K562 (cell line): ENCODE results near the gene FCSK. TPM values are rescaled to one million over a fixed set of nuclear protein-coding genes. Genes with fewer than 3 reads are reported as not detected.
A peak's percentile ranks its signal among the peaks of the same experiment; 100 is the strongest.

Experiments used
- CTBP1 ChIP-seq: fragments of 450-650 bp; IDR thresholded peaks from 2 replicates; pipeline ENCODE4 v1.6.1; 2016; ENCODE audit warnings: borderline replicate concordance
- DMBX1 ChIP-seq: fragments of 250-450 bp; sonication (Bioruptor Pico); IDR thresholded peaks from 2 replicates; pipeline ENCODE4 v1.8.0; 2022; ENCODE audit warnings: inconsistent platforms, mild to moderate bottlenecking, moderate library complexity, borderline replicate concordance
- E4F1 ChIP-seq: fragments of 250-450 bp; sonication (Bioruptor Pico); IDR thresholded peaks from 2 replicates; pipeline ENCODE4 v1.5.0; 2021; ENCODE audit warnings: mild to moderate bottlenecking, borderline replicate concordance
- EZH2 ChIP-seq: IDR thresholded peaks from 2 replicates; pipeline ENCODE4 v1.6.1; 2012; ENCODE audit warnings: low read depth, mild to moderate bottlenecking, inconsistent platforms, low read length, borderline replicate concordance
- GATAD2B ChIP-seq: fragments of 450-650 bp; IDR thresholded peaks from 2 replicates; pipeline ENCODE4 v1.6.1; 2017; ENCODE audit warnings: mild to moderate bottlenecking, borderline replicate concordance
- ILK ChIP-seq: fragments of 450-650 bp; IDR thresholded peaks from 2 replicates; pipeline ENCODE4 v1.6.1; 2016; ENCODE audit warnings: missing genetic modification characterization, low read depth, mild to moderate bottlenecking, missing compliant biosample characterization, moderate library complexity, borderline replicate concordance
- MAFK ChIP-seq: IDR thresholded peaks from 2 replicates; pipeline ENCODE4 v1.6.1; 2011; ENCODE audit warnings: low read length, improper control_type of control experiment
- NEUROD1 ChIP-seq: fragments of 150-350 bp; IDR thresholded peaks from 2 replicates; pipeline ENCODE4 v1.6.1; 2014; ENCODE audit warnings: borderline replicate concordance, low read length, low read depth; ENCODE audit not compliant: partially characterized antibody
- PHF20 ChIP-seq: fragments of 450-650 bp; IDR thresholded peaks from 2 replicates; pipeline ENCODE4 v1.6.1; 2018; ENCODE audit not compliant: partially characterized antibody
- RBM39 ChIP-seq: fragments of 200-400 bp; formaldehyde crosslinking; optimal IDR thresholded peaks from 2 replicates; pipeline ENCODE3; 2018; ENCODE audit warnings: low read depth, low read length
- RHOXF2B ChIP-seq: fragments of 250-450 bp; sonication (Bioruptor Pico); conservative IDR thresholded peaks from 2 replicates; pipeline ENCODE4 v1.5.1; 2021
- SETDB1 ChIP-seq: IDR thresholded peaks from one replicate; pipeline ENCODE4 v1.6.1; 2012; ENCODE audit warnings: low read length, control low read depth, inconsistent platforms
- SMAD4 ChIP-seq: fragments of 250-450 bp; sonication (Bioruptor Pico); conservative IDR thresholded peaks from 2 replicates; pipeline ENCODE4 v1.8.0; 2021; ENCODE audit warnings: inconsistent platforms, mild to moderate bottlenecking, moderate library complexity
- TAF1 ChIP-seq: IDR thresholded peaks from 2 replicates; pipeline ENCODE4 v1.6.1; 2011; ENCODE audit warnings: mild to moderate bottlenecking, low read length, moderate library complexity; ENCODE audit not compliant: insufficient read depth, control insufficient read depth, severe bottlenecking; ENCODE audit errors: extremely low read depth
- TBL1XR1 ChIP-seq, 2 experiments: IDR thresholded peaks; 2 replicates each; pipeline ENCODE4 v1.6.1; 2012; ENCODE audit warnings: improper control_type of control experiment in 2 of 2, low read length in 2 of 2, mild to moderate bottlenecking in 1 of 2
- TFAP4 ChIP-seq: sonication (generic); formaldehyde crosslinking; IDR thresholded peaks from 2 replicates; pipeline ENCODE4 v1.8.0; 2022; ENCODE audit warnings: missing genetic modification reagents, mild to moderate bottlenecking, moderate library complexity, borderline replicate concordance
- ZNF134 ChIP-seq: fragments of 250-450 bp; sonication (Bioruptor Pico); conservative IDR thresholded peaks from 2 replicates; pipeline ENCODE4 v1.4.0; 2020
- ZNF175 ChIP-seq: fragments of 200-800 bp; sonication (Bioruptor generic); IDR thresholded peaks from 2 replicates; pipeline ENCODE4 v1.6.1; 2016; ENCODE audit warnings: low read depth, mild to moderate bottlenecking, missing genetic modification characterization, missing compliant biosample characterization
- ZNF224 ChIP-seq: sonication (generic); formaldehyde crosslinking; IDR thresholded peaks from 2 replicates; pipeline ENCODE4 v1.8.0; 2022; ENCODE audit warnings: mild to moderate bottlenecking, missing genetic modification reagents
- polyA plus RNA-seq, 8 experiments: library from polyadenylated mRNA; depleted of rRNA in 4 of 8; stranded (reverse) in 5 of 8; unstranded in 3 of 8; fragments of >200 nt; fragmentation: Nextera tagmentation in 2 of 8; fragmentation: Illumina TruSeq in 1 of 8; extraction: Ambion mirVana in 2 of 8; extraction: Trizol in 1 of 8; gene quantifications; 2 replicates each; pipeline versions ENCODE4 v1.2.1 to v1.2.3, GENCODE V29; 2011 to 2014; ENCODE audit warnings: inconsistent platforms in 1 of 8, missing spikeins in 1 of 8
- total RNA-seq, 7 experiments: library from RNA; depleted of rRNA in 6 of 7; stranded (reverse); fragments of >200 nt in 6 of 7; fragmentation: Illumina TruSeq in 2 of 7; extraction: Trizol in 2 of 7; gene quantifications; 2 replicates each; pipeline versions ENCODE4 v1.2.1 to v1.2.3, GENCODE V29; 2011 to 2021; ENCODE audit warnings: low replicate concordance in 1 of 7
- TF ChIP-seq, protein P1 (sequence below): fragments of 450-650 bp; formaldehyde crosslinking; IDR thresholded peaks from 2 replicates; pipeline ENCODE4 v1.4.0; 2020; ENCODE audit warnings: mild to moderate bottlenecking, moderate library complexity
- TF ChIP-seq, protein P2 (sequence below), 2 experiments: fragments of 450-650 bp; conservative IDR thresholded peaks; 2 replicates each; pipeline ENCODE4 v1.6.1; 2017; ENCODE audit warnings: mild to moderate bottlenecking in 2 of 2, moderate library complexity in 2 of 2

Gene FCSK
- total and polyA plus RNA-seq, 9 of the 15 experiments (the other 6 are each of a cell fraction or from before 2014, with no cell fraction given) = 0.92 to 18.6 (median 8.3) TPM

- TF ChIP-seq GATAD2B (no peak), ZNF175 (CRISPR knock-in tag) (0 out of 2 replicates have a peak, but pooled peaks have one; percentile 46), TFAP4 (CRISPR knock-in tag) (peak; percentile 36; the same call in 1 of the 2 replicates), RHOXF2B (CRISPR knock-in tag) (no peak), SMAD4 (CRISPR knock-in tag) (peak; percentile 11; the same call in 1 of the 2 replicates), E4F1 (no peak), ZNF134 (no peak), ZNF224 (CRISPR knock-in tag) (no peak), DMBX1 (CRISPR knock-in tag) (no peak), CTBP1 (peak; percentile 39; the same call in 1 of the 2 replicates), NEUROD1 (peak; percentile 69), TAF1 (no peak), RBM39 (no peak), SETDB1 (no peak), MAFK (no peak), PHF20 (peak; percentile 34), ILK (tag) (no peak), TBL1XR1 (IDR thresholded peaks at IDR 0.05; ENCODE audit: low read length in 2 of 2) (peak in 1 of 2 experiments; percentile 7; a peak in 1 of 4 replicates), EZH2 (no peak)
- TF ChIP-seq, protein P1, sequence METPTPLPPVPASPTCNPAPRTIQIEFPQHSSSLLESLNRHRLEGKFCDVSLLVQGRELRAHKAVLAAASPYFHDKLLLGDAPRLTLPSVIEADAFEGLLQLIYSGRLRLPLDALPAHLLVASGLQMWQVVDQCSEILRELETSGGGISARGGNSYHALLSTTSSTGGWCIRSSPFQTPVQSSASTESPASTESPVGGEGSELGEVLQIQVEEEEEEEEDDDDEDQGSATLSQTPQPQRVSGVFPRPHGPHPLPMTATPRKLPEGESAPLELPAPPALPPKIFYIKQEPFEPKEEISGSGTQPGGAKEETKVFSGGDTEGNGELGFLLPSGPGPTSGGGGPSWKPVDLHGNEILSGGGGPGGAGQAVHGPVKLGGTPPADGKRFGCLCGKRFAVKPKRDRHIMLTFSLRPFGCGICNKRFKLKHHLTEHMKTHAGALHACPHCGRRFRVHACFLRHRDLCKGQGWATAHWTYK = no peak
- TF ChIP-seq, protein P2, sequence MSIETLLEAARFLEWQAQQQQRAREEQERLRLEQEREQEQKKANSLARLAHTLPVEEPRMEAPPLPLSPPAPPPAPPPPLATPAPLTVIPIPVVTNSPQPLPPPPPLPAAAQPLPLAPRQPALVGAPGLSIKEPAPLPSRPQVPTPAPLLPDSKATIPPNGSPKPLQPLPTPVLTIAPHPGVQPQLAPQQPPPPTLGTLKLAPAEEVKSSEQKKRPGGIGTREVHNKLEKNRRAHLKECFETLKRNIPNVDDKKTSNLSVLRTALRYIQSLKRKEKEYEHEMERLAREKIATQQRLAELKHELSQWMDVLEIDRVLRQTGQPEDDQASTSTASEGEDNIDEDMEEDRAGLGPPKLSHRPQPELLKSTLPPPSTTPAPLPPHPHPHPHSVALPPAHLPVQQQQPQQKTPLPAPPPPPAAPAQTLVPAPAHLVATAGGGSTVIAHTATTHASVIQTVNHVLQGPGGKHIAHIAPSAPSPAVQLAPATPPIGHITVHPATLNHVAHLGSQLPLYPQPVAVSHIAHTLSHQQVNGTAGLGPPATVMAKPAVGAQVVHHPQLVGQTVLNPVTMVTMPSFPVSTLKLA (conservative IDR thresholded peaks at IDR 0.05) = peak; percentile 68 to 75
These were observed at the start of gene FCSK (continued) for GRCh38 chr16:70454222-70455034.
